HCT116 (cell line): ENCODE data around the gene NAALADL2. TPM values are rescaled to one million over a fixed set of nuclear protein-coding genes. Genes with fewer than 3 reads are reported as not detected.

ENCODE experiments used
- ATAC-seq: fragments of 200-7000 bp; cut with Tn5 transposase; 2 replicates; pipeline ENCODE4 v1.9.1; 2020; ENCODE audit warnings: mild to moderate bottlenecking, moderate library complexity
- BruUV-seq: library from RNA; stranded (reverse); fragments of 400-500 nt; replicated peaks from 2 replicates; lab custom pipeline; 2021; lab: Mats Ljungman, UMichigan
- CTCF ChIA-PET: fragments of 300-600 bp; sonication (Branson Sonifier 250); formaldehyde crosslinking; loops from one replicate; lab custom pipeline; 2021; ENCODE audit warnings: antibody characterized with exemption; lab: Charles Lee
- POLR2A ChIA-PET: fragments of 300-600, 350-600 bp; sonication (Branson Sonifier 250); formaldehyde crosslinking; loops from one replicate; lab custom pipeline; 2021; ENCODE audit warnings: antibody characterized with exemption; lab: Charles Lee
- RAD21 ChIA-PET, 2 experiments: fragments of 300-600 bp; sonication (Branson Sonifier 250); formaldehyde crosslinking; loops; one replicate each; lab custom pipeline; 2023; ENCODE audit warnings: low total read pairs in 2 of 2; ENCODE audit not compliant: uncharacterized antibody in 2 of 2, unreplicated experiment in 2 of 2, low non-redundant PET in 1 of 2; lab: Charles Lee
- DNase-seq: peaks from one replicate; pipeline ENCODE4 v3.0.0-alpha.2; 2010; ENCODE audit warnings: low read depth, low spot score
- H2AFZ ChIP-seq: fragments of 200-600 bp; shearing (Covaris generic), sonication (generic); 2 replicates; pipeline ENCODE4 v1.6.1; 2017; ENCODE audit warnings: low read depth, mixed run types, mixed read lengths, antibody characterized with exemption, low read length; ENCODE audit not compliant: poor library complexity, severe bottlenecking
- H3K27ac ChIP-seq: 2 replicates; pipeline ENCODE4 v1.5.1; 2012; ENCODE audit warnings: low read depth, low read length
- H3K27me3 ChIP-seq: fragments of 200-600 bp; sonication (generic); 2 replicates; pipeline ENCODE4 v1.6.1; 2016; ENCODE audit warnings: mixed run types, low read length, mixed read lengths; ENCODE audit not compliant: insufficient read depth
- H3K36me3 ChIP-seq, 2 experiments: fragments of 200-500 bp in 1 of 2; fragments of 200-600 bp in 1 of 2; sonication (Bioruptor generic) in 1 of 2; sonication (generic) in 1 of 2; 2 replicates each; pipeline versions ENCODE4 v1.5.1 to v1.6.1; 2014 to 2016; ENCODE audit warnings: low read length in 2 of 2, inconsistent platforms in 1 of 2, mixed read lengths in 1 of 2, mixed run types in 1 of 2; ENCODE audit not compliant: insufficient read depth in 2 of 2, control insufficient read depth in 1 of 2
- H3K4me1 ChIP-seq, 2 experiments: fragments of 200-600 bp in 1 of 2; sonication (generic) in 1 of 2; 2 replicates each; pipeline versions ENCODE4 v1.5.1 to v1.6.1; 2012 to 2017; ENCODE audit warnings: low read length in 2 of 2, inconsistent platforms in 1 of 2, mild to moderate bottlenecking in 1 of 2, mixed read lengths in 1 of 2, mixed run types in 1 of 2, moderate library complexity in 1 of 2; ENCODE audit not compliant: insufficient read depth in 2 of 2, control insufficient read depth in 1 of 2
- H3K4me2 ChIP-seq: fragments of 200-600 bp; sonication (generic); 2 replicates; pipeline ENCODE4 v1.6.1; 2017; ENCODE audit warnings: mixed run types, low read length, mixed read lengths
- H3K4me3 ChIP-seq, 2 experiments: fragments of 200-600 bp in 1 of 2; sonication (generic) in 1 of 2; replicated peaks in 1 of 2; 2 replicates each; pipeline ENCODE4 v1.5.1; 2011 to 2016; ENCODE audit warnings: low read length in 2 of 2, control low read depth in 1 of 2, low read depth in 1 of 2, mild to moderate bottlenecking in 1 of 2, mixed read lengths in 1 of 2, mixed run types in 1 of 2
- H3K79me2 ChIP-seq: fragments of 200-600 bp; sonication (generic); 2 replicates; pipeline ENCODE4 v1.6.1; 2017; ENCODE audit warnings: mild to moderate bottlenecking, mixed run types, low read length, moderate library complexity, mixed read lengths; ENCODE audit not compliant: insufficient read depth
- H3K9ac ChIP-seq: fragments of 200-600 bp; sonication (generic); 2 replicates; pipeline ENCODE4 v1.6.1; 2016; ENCODE audit warnings: low read length, mixed read lengths
- H3K9me2 ChIP-seq: fragments of 200-600 bp; sonication (generic), shearing (Covaris generic); 2 replicates; pipeline ENCODE4 v1.6.1; 2017; ENCODE audit warnings: mixed run types, mild to moderate bottlenecking, moderate library complexity; ENCODE audit not compliant: insufficient read depth
- H3K9me3 ChIP-seq, 2 experiments: fragments of 200-500 bp in 1 of 2; fragments of 200-600 bp in 1 of 2; sonication (Bioruptor generic) in 1 of 2; sonication (generic) in 1 of 2; 2 replicates each; pipeline ENCODE4 v1.6.1; 2014 to 2017; ENCODE audit warnings: low read length in 2 of 2, mixed read lengths in 2 of 2, inconsistent platforms in 1 of 2, low read depth in 1 of 2, mild to moderate bottlenecking in 1 of 2, mixed run types in 1 of 2, moderate library complexity in 1 of 2; ENCODE audit not compliant: control insufficient read depth in 1 of 2, insufficient read depth in 1 of 2
- H4K20me1 ChIP-seq: fragments of 200-600 bp; sonication (generic), shearing (Covaris generic); 2 replicates; pipeline ENCODE4 v1.6.1; 2017; ENCODE audit warnings: mixed run types, mild to moderate bottlenecking, moderate library complexity; ENCODE audit not compliant: insufficient read depth
- CEBPB ChIP-seq: IDR thresholded peaks from 2 replicates; pipeline ENCODE4 v1.6.1; 2012; ENCODE audit warnings: low read depth
- CTCF ChIP-seq, 3 experiments: fragments of 200-600 bp in 1 of 3; sonication (generic) in 1 of 3; IDR thresholded peaks in 2 of 3; conservative IDR thresholded peaks in 1 of 3; 2 replicates each; pipeline ENCODE4 v1.5.1; 2012 to 2017; ENCODE audit warnings: low read depth in 2 of 3, low read length in 2 of 3, antibody characterized with exemption in 1 of 3, borderline replicate concordance in 1 of 3, control low read depth in 1 of 3, mild to moderate bottlenecking in 1 of 3, mixed read lengths in 1 of 3, mixed run types in 1 of 3, moderate library complexity in 1 of 3; ENCODE audit not compliant: insufficient read depth in 1 of 3
- EGR1 ChIP-seq: IDR thresholded peaks from 2 replicates; pipeline ENCODE4 v1.6.1; 2012; ENCODE audit warnings: low read depth
- ELF1 ChIP-seq: IDR thresholded peaks from 2 replicates; pipeline ENCODE4 v1.6.1; 2012; ENCODE audit warnings: low read depth, borderline replicate concordance
- POLR2A ChIP-seq: IDR thresholded peaks from 2 replicates; pipeline ENCODE4 v1.7.0; 2011; ENCODE audit warnings: borderline replicate concordance; ENCODE audit not compliant: insufficient read depth, insufficient read length; ENCODE audit errors: extremely low read depth
- POLR2AphosphoS5 ChIP-seq: IDR thresholded peaks from 2 replicates; pipeline ENCODE4 v1.6.1; 2011; ENCODE audit warnings: mild to moderate bottlenecking, low read depth, low read length, moderate library complexity
- SRF ChIP-seq: IDR thresholded peaks from 2 replicates; pipeline ENCODE4 v1.6.1; 2012; ENCODE audit warnings: low read depth
- TCF7L2 ChIP-seq: IDR thresholded peaks from 2 replicates; pipeline ENCODE4 v1.7.0; 2011; ENCODE audit warnings: borderline replicate concordance, inconsistent platforms; ENCODE audit not compliant: insufficient read depth, insufficient read length; ENCODE audit errors: extremely low read depth
- YY1 ChIP-seq: IDR thresholded peaks from 2 replicates; pipeline ENCODE4 v1.6.1; 2011; ENCODE audit warnings: low read length, low read depth, moderate library complexity, mild to moderate bottlenecking; ENCODE audit not compliant: insufficient replicate concordance; ENCODE audit errors: extremely low read depth
- ZFX ChIP-seq: fragments of 450-650 bp; IDR thresholded peaks from 2 replicates; pipeline ENCODE4 v1.6.1; 2017
- intact Hi-C: fragments of 100-400 bp; cut with micrococcal nuclease; formaldehyde crosslinking; loops from 2 replicates; pipeline ENCODE4 v1.10.0; 2022
- total RNA-seq: library from RNA; stranded (reverse); gene quantifications from one replicate; pipeline ENCODE4 v1.2.1, GENCODE V29; 2021; ENCODE audit not compliant: unreplicated experiment
- TF ChIP-seq, protein P1 (sequence below): IDR thresholded peaks from 2 replicates; pipeline ENCODE4 v1.6.1; 2011; ENCODE audit warnings: mild to moderate bottlenecking, low read length, moderate library complexity; ENCODE audit not compliant: insufficient replicate concordance; ENCODE audit errors: extremely low read depth
- TF ChIP-seq, protein P2 (sequence below): IDR thresholded peaks from 2 replicates; pipeline ENCODE4 v1.6.1; 2012; ENCODE audit warnings: low read depth
- TF ChIP-seq, protein P3 (sequence below): IDR thresholded peaks from 2 replicates; pipeline ENCODE4 v1.6.1; 2012

NAALADL2 gene
- total RNA-seq, 1 experiment from 2014 or later = 2.9 TPM

GRCh38 chr3:175404027-175404426, 544.9 kb downstream of the NAALADL2 start:
- no peak overlapping the region for H3K27ac ChIP-seq
- no peaks in the 10 kb centered on the region for H3K79me2 ChIP-seq
- no peaks in the 10 kb centered on the region for H3K9me3 ChIP-seq
- no peak overlapping the region for H3K9ac ChIP-seq
- no peaks in the 10 kb centered on the region for H3K9me2 ChIP-seq
- H3K36me3 ChIP-seq = no peaks in the 10 kb centered on the region
- H4K20me1 ChIP-seq = no peaks in the 10 kb centered on the region
- H3K27me3 ChIP-seq = no peaks in the 10 kb centered on the region
- intact Hi-C loops = no loop called here
- no peak overlapping the region for H2AFZ ChIP-seq
- no peak for ATAC-seq
- H3K4me3 ChIP-seq = no peak overlapping the region
- no peak for TF ChIP-seq POLR2AphosphoS5
- RAD21 ChIA-PET = no interaction called here
- H3K4me2 ChIP-seq = no peak overlapping the region
- DNase-seq = no peak
- POLR2A ChIA-PET = no interaction called here
- no peaks in the 10 kb centered on the region for H3K4me1 ChIP-seq
- no TSS peak for BruUV-seq
- CTCF ChIA-PET = no interaction called here

DNA sequence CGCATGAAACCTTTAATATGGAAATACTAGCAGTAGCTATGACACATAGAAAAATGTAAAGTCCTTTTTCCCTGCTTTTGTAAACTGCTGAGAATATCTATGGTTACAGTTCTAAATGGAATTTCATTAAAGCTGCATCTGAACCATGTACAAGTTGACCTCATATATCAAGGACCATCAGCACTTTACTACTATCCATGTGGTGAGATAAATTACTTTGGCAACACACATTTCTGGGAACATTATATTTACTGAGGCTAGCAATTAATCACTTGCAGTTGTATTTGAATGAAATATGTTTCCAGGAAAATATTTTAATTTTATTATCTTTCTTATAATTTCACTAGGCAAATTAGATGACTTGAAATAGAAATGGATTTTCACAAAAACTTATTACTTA, 545.5 kb downstream of the NAALADL2 start:
- intact Hi-C loops = no loop called here
- H4K20me1 ChIP-seq = no peaks in the 10 kb centered on the region
- H2AFZ ChIP-seq = no peak overlapping the region
- no peak for ATAC-seq
- H3K4me3 ChIP-seq = no peak overlapping the region
- H3K4me1 ChIP-seq = no peaks in the 10 kb centered on the region
- no peaks in the 10 kb centered on the region for H3K27me3 ChIP-seq
- no peak for DNase-seq
- ChIA-PET CTCF (no interaction called here), POLR2A (no interaction called here), RAD21 (no interaction called here)
- no peak overlapping the region for H3K4me2 ChIP-seq
- H3K9ac ChIP-seq = no peak overlapping the region
- no peak overlapping the region for H3K27ac ChIP-seq
- H3K9me2 ChIP-seq = no peaks in the 10 kb centered on the region
- H3K9me3 ChIP-seq = no peaks in the 10 kb centered on the region
- no peaks in the 10 kb centered on the region for H3K36me3 ChIP-seq
- no peaks in the 10 kb centered on the region for H3K79me2 ChIP-seq
- BruUV-seq = no TSS peak
- TF ChIP-seq YY1 (no peak), EGR1 (no peak), CTCF (IDR thresholded peaks at IDR 0.05 in 2 of 3, conservative IDR thresholded peaks at IDR 0.05 in 1 of 3; ENCODE audit: borderline replicate concordance in 1 of 3, insufficient read depth in 1 of 3, low read depth in 2 of 3, low read length in 2 of 3) (no peak), POLR2A (no peak), POLR2AphosphoS5 (no peak), TCF7L2 (no peak), ELF1 (no peak), ZFX (no peak), SRF (no peak), CEBPB (no peak)
- TF ChIP-seq, protein P1, sequence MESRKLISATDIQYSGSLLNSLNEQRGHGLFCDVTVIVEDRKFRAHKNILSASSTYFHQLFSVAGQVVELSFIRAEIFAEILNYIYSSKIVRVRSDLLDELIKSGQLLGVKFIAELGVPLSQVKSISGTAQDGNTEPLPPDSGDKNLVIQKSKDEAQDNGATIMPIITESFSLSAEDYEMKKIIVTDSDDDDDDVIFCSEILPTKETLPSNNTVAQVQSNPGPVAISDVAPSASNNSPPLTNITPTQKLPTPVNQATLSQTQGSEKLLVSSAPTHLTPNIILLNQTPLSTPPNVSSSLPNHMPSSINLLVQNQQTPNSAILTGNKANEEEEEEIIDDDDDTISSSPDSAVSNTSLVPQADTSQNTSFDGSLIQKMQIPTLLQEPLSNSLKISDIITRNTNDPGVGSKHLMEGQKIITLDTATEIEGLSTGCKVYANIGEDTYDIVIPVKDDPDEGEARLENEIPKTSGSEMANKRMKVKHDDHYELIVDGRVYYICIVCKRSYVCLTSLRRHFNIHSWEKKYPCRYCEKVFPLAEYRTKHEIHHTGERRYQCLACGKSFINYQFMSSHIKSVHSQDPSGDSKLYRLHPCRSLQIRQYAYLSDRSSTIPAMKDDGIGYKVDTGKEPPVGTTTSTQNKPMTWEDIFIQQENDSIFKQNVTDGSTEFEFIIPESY = no peak
- TF ChIP-seq, protein P2, sequence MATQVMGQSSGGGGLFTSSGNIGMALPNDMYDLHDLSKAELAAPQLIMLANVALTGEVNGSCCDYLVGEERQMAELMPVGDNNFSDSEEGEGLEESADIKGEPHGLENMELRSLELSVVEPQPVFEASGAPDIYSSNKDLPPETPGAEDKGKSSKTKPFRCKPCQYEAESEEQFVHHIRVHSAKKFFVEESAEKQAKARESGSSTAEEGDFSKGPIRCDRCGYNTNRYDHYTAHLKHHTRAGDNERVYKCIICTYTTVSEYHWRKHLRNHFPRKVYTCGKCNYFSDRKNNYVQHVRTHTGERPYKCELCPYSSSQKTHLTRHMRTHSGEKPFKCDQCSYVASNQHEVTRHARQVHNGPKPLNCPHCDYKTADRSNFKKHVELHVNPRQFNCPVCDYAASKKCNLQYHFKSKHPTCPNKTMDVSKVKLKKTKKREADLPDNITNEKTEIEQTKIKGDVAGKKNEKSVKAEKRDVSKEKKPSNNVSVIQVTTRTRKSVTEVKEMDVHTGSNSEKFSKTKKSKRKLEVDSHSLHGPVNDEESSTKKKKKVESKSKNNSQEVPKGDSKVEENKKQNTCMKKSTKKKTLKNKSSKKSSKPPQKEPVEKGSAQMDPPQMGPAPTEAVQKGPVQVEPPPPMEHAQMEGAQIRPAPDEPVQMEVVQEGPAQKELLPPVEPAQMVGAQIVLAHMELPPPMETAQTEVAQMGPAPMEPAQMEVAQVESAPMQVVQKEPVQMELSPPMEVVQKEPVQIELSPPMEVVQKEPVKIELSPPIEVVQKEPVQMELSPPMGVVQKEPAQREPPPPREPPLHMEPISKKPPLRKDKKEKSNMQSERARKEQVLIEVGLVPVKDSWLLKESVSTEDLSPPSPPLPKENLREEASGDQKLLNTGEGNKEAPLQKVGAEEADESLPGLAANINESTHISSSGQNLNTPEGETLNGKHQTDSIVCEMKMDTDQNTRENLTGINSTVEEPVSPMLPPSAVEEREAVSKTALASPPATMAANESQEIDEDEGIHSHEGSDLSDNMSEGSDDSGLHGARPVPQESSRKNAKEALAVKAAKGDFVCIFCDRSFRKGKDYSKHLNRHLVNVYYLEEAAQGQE = no peak
- TF ChIP-seq, protein P3, sequence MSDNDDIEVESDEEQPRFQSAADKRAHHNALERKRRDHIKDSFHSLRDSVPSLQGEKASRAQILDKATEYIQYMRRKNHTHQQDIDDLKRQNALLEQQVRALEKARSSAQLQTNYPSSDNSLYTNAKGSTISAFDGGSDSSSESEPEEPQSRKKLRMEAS = no peak
